Adrenal gland (tissue), 12 donors: ENCODE data around the gene SHISAL1. TPM values are rescaled to one million over a fixed set of nuclear protein-coding genes. Genes with fewer than 3 reads are reported as not detected.

Experiments used
- DNase-seq, 7 donors: peaks; one replicate each; pipeline ENCODE4 v3.0.0-alpha.2; 2019 to 2020
- H3K27ac ChIP-seq, 5 donors: fragments of 200-600 bp; sonication (generic) in 4 of 5; 1 replicate in 3 of 5; 2 replicates in 2 of 5; pipeline versions ENCODE4 v1.5.1 to v1.8.0; 2016 to 2020; ENCODE audit warnings: mild to moderate bottlenecking in 1 of 5
- H3K27me3 ChIP-seq: fragments of 200-600 bp; 2 replicates; pipeline ENCODE4 v1.8.0; 2021
- H3K36me3 ChIP-seq, 2 donors: fragments of 200-600 bp; replicated peaks in 1 of 2; 1 replicate in 1 of 2; 2 replicates in 1 of 2; pipeline versions ENCODE4 v1.5.1 to v1.8.0; 2018 to 2022
- H3K4me1 ChIP-seq, 2 donors: fragments of 200-600 bp; replicated peaks in 1 of 2; 1 replicate in 1 of 2; 2 replicates in 1 of 2; pipeline versions ENCODE4 v1.5.1 to v1.8.0; 2018 to 2021
- H3K4me3 ChIP-seq, 4 donors: fragments of 200-600 bp; sonication (generic) in 3 of 4; one replicate each; pipeline ENCODE4 v1.5.1; 2016 to 2018
- H3K9me3 ChIP-seq, 3 donors: fragments of 200-600 bp; sonication (generic) in 1 of 3; replicated peaks in 1 of 3; 1 replicate in 2 of 3; 2 replicates in 1 of 3; pipeline versions ENCODE4 v1.5.1 to v1.8.0; 2016 to 2021
- POLR2A ChIP-seq, 2 donors: fragments of 450-650 bp; IDR thresholded peaks; one replicate each; pipeline ENCODE4 v1.6.1; 2017; ENCODE audit warnings: antibody characterized with exemption in 2 of 2, mild to moderate bottlenecking in 2 of 2, moderate library complexity in 1 of 2
- WGBS, 4 donors: extraction: QIAGEN DNeasy Blood & Tissue Kit in 2 of 4; methylation state at CpG; one replicate each; pipeline versions ENCODE4 v1.1.5 to v1.1.7; 2013 to 2017; 5-methylcytosine and 5-hydroxymethylcytosine counted together
- intact Hi-C, 2 donors: fragments of 100-400 bp; cut with DNase I; formaldehyde crosslinking; loops; one replicate each; pipeline versions ENCODE4 v1.14.1 to v1.15.0; 2022 to 2023
- polyA plus RNA-seq, 3 donors: library from polyadenylated mRNA; stranded (reverse); fragments of 200-250 nt in 2 of 3; fragments of 350-450 nt in 1 of 3; fragmentation: Illumina TruSeq in 1 of 3; extraction: RNeasy Lipid Tissue Mini Kit (QIAGEN cat#74804) in 1 of 3; gene quantifications; one replicate each; pipeline ENCODE4 v1.2.3, GENCODE V29; 2013 to 2014
- total RNA-seq, 9 donors: library from RNA; depleted of rRNA in 4 of 9; stranded (reverse); fragments of >200 nt in 4 of 9; fragments of 120-200 nt in 1 of 9; fragmentation: NEBNext Ultra II Directional in 1 of 9; extraction: Animal tissue kit (Norgen Biotek cat#: 25700) in 1 of 9; gene quantifications; one replicate each; pipeline versions ENCODE4 v1.1.0 to v1.2.4, GENCODE V29; 2013 to 2023
- TF ChIP-seq, protein P1 (sequence below), 6 experiments: fragments of 450-650 bp in 4 of 6; fragments of 200-600 bp in 2 of 6; sonication (generic) in 1 of 6; IDR thresholded peaks; 1 replicate in 5 of 6; 2 replicates in 1 of 6; pipeline versions ENCODE4 v1.5.1 to v1.8.0; 2016 to 2021; ENCODE audit warnings: antibody characterized with exemption in 6 of 6, mild to moderate bottlenecking in 2 of 6, moderate library complexity in 1 of 6
- donor health status: healthy with polysubstance abuse.
- donor health status: Bipolar disorder and iron deficiency.
- donor health status: DM: yes; HTN: yes; CAD: no.
- donor health status: DM: no; HTN: no; CAD: no.
- donor health status: DM: no; HTN: no; CAD: no.
- donor health status: DM: yes; HTN: yes; CAD: no.

SHISAL1 gene
- total and polyA plus RNA-seq, 12 donors, result 0.33 to 2.4 (median 1.0) TPM

DNA sequence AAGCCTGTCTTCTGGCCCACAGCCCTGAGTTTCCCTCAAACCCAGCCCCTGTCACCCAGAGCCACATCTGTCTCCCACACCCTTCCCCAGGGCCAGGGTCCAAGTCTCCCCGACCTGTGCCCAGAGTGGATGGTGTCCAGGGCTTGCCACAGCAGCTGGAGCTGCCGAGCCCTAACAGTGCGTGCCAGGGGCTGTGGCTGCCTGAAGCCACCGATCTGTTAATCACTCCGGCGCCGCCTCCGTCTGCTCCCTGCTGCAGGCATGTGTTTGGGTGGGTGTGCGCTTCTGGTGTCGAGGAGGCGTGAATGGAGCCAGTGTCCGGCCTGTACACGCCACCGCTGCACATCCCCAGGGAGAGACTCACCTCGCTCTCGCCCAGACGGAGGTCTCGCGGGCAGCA lies 26.1 kb downstream of the SHISAL1 start:
- intact Hi-C loops, result no loop called here
- TF ChIP-seq, protein P1, sequence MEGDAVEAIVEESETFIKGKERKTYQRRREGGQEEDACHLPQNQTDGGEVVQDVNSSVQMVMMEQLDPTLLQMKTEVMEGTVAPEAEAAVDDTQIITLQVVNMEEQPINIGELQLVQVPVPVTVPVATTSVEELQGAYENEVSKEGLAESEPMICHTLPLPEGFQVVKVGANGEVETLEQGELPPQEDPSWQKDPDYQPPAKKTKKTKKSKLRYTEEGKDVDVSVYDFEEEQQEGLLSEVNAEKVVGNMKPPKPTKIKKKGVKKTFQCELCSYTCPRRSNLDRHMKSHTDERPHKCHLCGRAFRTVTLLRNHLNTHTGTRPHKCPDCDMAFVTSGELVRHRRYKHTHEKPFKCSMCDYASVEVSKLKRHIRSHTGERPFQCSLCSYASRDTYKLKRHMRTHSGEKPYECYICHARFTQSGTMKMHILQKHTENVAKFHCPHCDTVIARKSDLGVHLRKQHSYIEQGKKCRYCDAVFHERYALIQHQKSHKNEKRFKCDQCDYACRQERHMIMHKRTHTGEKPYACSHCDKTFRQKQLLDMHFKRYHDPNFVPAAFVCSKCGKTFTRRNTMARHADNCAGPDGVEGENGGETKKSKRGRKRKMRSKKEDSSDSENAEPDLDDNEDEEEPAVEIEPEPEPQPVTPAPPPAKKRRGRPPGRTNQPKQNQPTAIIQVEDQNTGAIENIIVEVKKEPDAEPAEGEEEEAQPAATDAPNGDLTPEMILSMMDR (IDR thresholded peaks at IDR 0.05), result no peak
- TF ChIP-seq POLR2A (IDR thresholded peaks at IDR 0.05), result no peak
- 86 to 96% (median 89%) methylated on average over 9 to 19 of the region's 19 CpGs for WGBS, 4 donors
- Histone ChIP-seq H3K36me3 (no peaks in the 10 kb centered on the region), H3K9me3 (no peaks in the 10 kb centered on the region), H3K4me3 (no peak overlapping the region), H3K27ac (no peak overlapping the region), H3K4me1 (no peaks in the 10 kb centered on the region), H3K27me3 (no peaks in the 10 kb centered on the region)
- DNase-seq, result no peak

DNA sequence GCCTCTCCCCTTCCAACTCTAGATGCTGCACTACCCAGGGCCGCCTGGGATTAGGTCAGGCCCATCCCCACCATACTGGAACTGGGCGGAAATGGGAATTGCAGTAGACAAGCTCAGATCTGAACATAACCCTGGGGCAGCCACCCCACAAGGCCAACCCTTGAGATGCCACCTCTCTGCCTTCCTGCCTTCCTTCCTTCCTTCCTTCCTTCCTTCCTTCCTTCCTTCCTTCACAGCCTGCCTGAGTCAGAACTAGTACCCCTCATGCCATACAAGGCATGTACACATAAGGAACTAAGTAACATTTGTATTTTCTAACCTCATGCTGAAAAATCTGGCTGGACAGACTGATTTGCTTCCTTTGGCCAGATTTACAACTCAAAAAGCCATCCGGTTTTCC lies 28.0 kb downstream of the SHISAL1 start:
- TF ChIP-seq POLR2A (IDR thresholded peaks at IDR 0.05), result no peak
- TF ChIP-seq, protein P1 (IDR thresholded peaks at IDR 0.05), result no peak
- Histone ChIP-seq H3K4me1 (no peaks in the 10 kb centered on the region), H3K36me3 (no peaks in the 10 kb centered on the region), H3K4me3 (no peak overlapping the region), H3K27me3 (no peaks in the 10 kb centered on the region), H3K9me3 (no peaks in the 10 kb centered on the region), H3K27ac (no peak overlapping the region)
- no peak for DNase-seq
- WGBS, 4 donors, result 61 to 77% (median 67%) methylated on average over 3 of the region's 3 CpGs
- intact Hi-C loops, result no loop called here

DNA sequence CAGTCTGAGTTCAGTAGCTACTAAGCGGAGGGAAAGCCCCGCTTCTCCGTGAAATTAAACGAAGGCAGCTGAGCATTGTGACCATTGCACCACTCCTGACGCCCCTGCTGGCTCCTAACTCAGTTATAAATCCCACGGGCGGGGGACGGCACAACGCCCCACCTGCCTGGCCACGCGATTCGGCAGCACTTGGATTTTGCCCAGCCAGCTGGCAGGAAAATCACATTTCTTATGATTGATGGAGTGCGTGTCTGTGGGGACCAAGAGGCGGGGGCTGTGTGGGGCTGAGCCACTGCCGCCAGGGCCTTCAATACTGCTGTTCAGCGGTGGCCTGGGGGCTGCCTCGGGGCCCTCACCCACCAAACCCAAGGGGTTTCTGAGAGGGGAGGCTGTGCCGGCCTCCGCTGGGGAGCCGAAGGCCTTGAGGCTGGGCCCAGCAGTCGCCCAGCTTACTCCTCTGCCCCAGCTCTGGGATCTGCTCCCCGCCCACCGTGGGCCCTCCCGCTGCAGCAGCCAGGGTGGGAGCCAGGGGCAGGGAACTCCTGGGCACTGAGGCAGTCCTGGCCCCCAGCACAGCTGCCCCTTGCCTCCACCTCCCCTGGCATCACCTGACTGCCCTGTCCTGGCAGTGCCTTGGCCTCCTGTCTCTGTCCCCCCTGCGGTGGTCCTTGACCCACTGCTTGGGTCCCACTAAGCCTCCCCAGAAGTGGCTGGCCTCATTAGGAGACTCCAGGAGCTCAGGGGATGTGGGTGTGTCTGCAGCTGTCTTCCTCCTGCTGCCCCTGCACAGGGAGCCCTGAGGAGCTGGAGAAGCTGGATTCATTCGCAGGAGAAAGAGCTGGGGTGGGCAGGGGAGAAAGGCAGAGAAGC lies 30.7 kb downstream of the SHISAL1 start:
- Histone ChIP-seq H3K4me3 (no peak overlapping the region), H3K9me3 (no peaks in the 10 kb centered on the region), H3K27me3 (no peaks in the 10 kb centered on the region), H3K27ac (no peak overlapping the region), H3K36me3 (no peaks in the 10 kb centered on the region), H3K4me1 (no peaks in the 10 kb centered on the region)
- intact Hi-C loops, result no loop called here
- WGBS, 4 donors, result 66 to 75% (median 73%) methylated on average over 16 to 26 of the region's 26 CpGs
- peak in 1 of 7 donors; percentile 59 for DNase-seq
- TF ChIP-seq, protein P1 (IDR thresholded peaks at IDR 0.05), result no peak
- TF ChIP-seq POLR2A (IDR thresholded peaks at IDR 0.05), result no peak

DNA sequence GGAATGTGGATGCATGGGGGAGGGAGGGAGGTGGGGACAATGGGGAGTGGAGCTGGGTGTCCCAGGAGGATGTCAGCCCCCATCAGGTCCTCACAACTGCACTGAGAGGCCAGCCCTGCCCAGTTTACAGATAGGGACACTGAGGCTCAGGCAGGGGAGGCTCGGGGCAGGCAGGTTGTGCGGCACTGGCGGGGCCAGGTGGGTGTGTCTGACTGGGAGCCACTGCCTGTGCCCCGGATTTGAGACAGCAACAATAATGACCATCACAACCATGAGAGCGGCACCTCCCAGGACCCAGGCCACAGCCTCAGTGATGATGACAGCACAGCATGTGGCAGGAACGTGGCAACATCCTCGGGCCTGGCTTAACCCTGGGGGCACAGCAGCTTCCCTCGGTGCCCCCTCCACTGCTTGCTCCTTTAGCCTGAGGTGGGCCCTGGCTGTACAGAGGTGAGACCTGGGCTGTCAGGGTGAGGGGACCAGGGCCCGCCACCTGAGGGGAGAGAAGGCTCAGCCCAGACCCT lies 32.0 kb downstream of the SHISAL1 start:
- 88 to 96% (median 92%) methylated on average over 4 to 9 of the region's 9 CpGs for WGBS, 4 donors
- Histone ChIP-seq H3K4me3 (no peak overlapping the region), H3K27ac (no peak overlapping the region), H3K27me3 (no peaks in the 10 kb centered on the region), H3K36me3 (no peaks in the 10 kb centered on the region), H3K4me1 (no peaks in the 10 kb centered on the region), H3K9me3 (no peaks in the 10 kb centered on the region)
- TF ChIP-seq, protein P1 (IDR thresholded peaks at IDR 0.05), result no peak
- no peak for TF ChIP-seq POLR2A (IDR thresholded peaks at IDR 0.05)
- intact Hi-C loops, result no loop called here
- DNase-seq, result no peak
